RWPE2 (cell line): ENCODE data around the gene MUC22.
"Not testable (repeated sequence)": the region's sequence is repeated elsewhere in the genome, so short reads cannot be mapped to it uniquely, and the experiment has no call there.

ENCODE experiments used
- ATAC-seq: fragments of 200-7000 bp; cut with Tn5 transposase; 3 replicates; pipeline ENCODE4 v1.9.1; 2021; ENCODE audit warnings: low read depth
- DNase-seq: peaks from one replicate; pipeline ENCODE4 v3.0.0-alpha.2; 2020; ENCODE audit warnings: low spot score
- H3K27ac ChIP-seq: fragments of 450-650 bp; 2 replicates; pipeline ENCODE4 v1.5.1; 2017; ENCODE audit warnings: mild to moderate bottlenecking; ENCODE audit not compliant: poor library complexity, severe bottlenecking
- H3K27me3 ChIP-seq: fragments of 250-450 bp; sonication (Bioruptor Pico); 2 replicates; pipeline ENCODE4 v1.5.1; 2021; ENCODE audit warnings: mild to moderate bottlenecking, moderate library complexity; ENCODE audit not compliant: insufficient read depth, poor library complexity, severe bottlenecking
- H3K36me3 ChIP-seq: fragments of 250-450 bp; sonication (Bioruptor Pico); 2 replicates; pipeline ENCODE4 v1.5.1; 2020; ENCODE audit warnings: low read depth, mild to moderate bottlenecking, moderate library complexity
- H3K4me1 ChIP-seq: fragments of 250-450 bp; sonication (Bioruptor Pico); 2 replicates; pipeline ENCODE4 v1.5.1; 2021; ENCODE audit warnings: mild to moderate bottlenecking, moderate library complexity; ENCODE audit not compliant: insufficient read depth, poor library complexity, severe bottlenecking
- H3K4me3 ChIP-seq: fragments of 250-450 bp; sonication (Bioruptor Pico); 2 replicates; pipeline ENCODE4 v1.5.1; 2021; ENCODE audit warnings: mild to moderate bottlenecking, moderate library complexity; ENCODE audit not compliant: severe bottlenecking
- H3K9me3 ChIP-seq: fragments of 250-450 bp; sonication (Bioruptor Pico); 2 replicates; pipeline ENCODE4 v1.5.1; 2021; ENCODE audit warnings: mild to moderate bottlenecking, moderate library complexity; ENCODE audit not compliant: severe bottlenecking
- TF ChIP-seq, protein P1 (sequence below): fragments of 450-650 bp; IDR thresholded peaks from one replicate; pipeline ENCODE4 v1.5.1; 2017; ENCODE audit warnings: mild to moderate bottlenecking, moderate library complexity; ENCODE audit not compliant: poor library complexity, severe bottlenecking

Gene MUC22

DNA sequence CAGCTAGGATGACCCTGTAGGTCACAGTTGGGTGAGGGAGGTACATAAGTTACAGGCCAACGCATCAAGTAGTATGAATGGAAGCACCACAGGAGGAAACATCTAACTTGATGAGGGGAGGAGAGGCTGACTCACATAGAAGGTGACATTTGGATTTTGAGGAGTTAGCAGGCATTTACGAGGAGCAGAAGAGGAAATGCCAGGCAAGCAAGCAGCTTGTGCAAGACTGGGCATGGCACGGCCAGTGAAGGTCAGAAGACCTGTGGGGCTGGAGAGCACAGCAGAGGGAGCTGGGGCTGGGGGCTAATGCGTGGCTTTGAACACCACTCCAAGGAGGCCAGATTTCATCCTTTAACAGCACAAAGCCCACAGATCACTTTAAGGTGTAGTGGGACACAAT lies 37.8 kb downstream of the MUC22 start:
- H3K27ac ChIP-seq: peak overlapping the region; percentile 32
- H3K4me3 ChIP-seq: no peak overlapping the region
- no peak for DNase-seq
- no peaks in the 10 kb centered on the region for H3K9me3 ChIP-seq
- H3K4me1 ChIP-seq: peaks cover 9% of the 10 kb centered on the region
- H3K27me3 ChIP-seq: no peaks in the 10 kb centered on the region
- H3K36me3 ChIP-seq: no peaks in the 10 kb centered on the region
- TF ChIP-seq, protein P1, sequence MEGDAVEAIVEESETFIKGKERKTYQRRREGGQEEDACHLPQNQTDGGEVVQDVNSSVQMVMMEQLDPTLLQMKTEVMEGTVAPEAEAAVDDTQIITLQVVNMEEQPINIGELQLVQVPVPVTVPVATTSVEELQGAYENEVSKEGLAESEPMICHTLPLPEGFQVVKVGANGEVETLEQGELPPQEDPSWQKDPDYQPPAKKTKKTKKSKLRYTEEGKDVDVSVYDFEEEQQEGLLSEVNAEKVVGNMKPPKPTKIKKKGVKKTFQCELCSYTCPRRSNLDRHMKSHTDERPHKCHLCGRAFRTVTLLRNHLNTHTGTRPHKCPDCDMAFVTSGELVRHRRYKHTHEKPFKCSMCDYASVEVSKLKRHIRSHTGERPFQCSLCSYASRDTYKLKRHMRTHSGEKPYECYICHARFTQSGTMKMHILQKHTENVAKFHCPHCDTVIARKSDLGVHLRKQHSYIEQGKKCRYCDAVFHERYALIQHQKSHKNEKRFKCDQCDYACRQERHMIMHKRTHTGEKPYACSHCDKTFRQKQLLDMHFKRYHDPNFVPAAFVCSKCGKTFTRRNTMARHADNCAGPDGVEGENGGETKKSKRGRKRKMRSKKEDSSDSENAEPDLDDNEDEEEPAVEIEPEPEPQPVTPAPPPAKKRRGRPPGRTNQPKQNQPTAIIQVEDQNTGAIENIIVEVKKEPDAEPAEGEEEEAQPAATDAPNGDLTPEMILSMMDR: no peak
- peak; percentile 68 for ATAC-seq

DNA sequence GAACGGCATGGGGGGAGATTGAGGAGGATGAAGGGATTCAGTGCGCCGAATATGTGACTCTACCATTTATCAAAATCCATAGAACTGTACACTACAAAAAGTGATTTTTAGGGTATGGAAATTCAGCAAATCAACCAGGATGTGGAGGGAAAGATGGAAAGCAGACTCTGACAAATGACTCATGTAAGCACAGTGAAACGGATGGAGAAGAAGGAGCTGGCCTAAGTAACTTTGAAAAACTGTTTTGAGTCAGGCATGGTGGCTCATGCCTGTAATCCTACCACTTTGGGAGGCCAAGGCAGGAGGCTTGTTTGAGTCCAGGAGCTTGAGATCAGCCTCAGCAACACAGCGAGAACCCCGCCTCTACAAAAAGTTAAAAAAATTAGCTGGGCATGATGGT lies 39.2 kb downstream of the MUC22 start:
- TF ChIP-seq, protein P1: no peak

DNA sequence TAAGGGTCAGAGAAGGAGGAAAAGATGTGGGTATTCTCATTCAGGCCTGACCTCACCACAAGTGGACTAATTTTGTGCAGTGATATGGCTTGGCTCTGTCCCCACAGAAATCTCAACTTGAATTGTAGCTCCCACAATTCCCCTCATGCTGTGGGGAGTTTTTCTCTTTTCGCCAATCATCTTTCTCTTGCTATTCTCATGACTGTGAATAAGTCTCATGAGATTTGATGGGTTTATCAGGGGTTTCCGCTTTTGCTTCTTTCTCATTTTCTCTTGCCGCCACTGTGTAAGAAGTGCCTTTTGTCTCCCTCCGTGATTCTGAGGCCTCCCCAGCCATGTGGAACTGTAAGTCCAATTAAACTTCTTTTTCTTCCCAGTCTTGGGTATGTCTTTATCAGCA lies 42.9 kb downstream of the MUC22 start:
- H3K4me1 ChIP-seq: peaks cover 27% of the 10 kb centered on the region
- not testable (repeated sequence) for H3K36me3 ChIP-seq, H3K27me3 ChIP-seq, H3K27ac ChIP-seq, H3K4me3 ChIP-seq, H3K9me3 ChIP-seq, DNase-seq, ATAC-seq

More for the DNA sequence above, 39.2 kb downstream of the MUC22 start:
- Histone ChIP-seq H3K4me1 (peaks cover 9% of the 10 kb centered on the region), H3K4me3 (no peak overlapping the region), H3K27ac (no peak overlapping the region), H3K9me3 (no peaks in the 10 kb centered on the region), H3K27me3 (no peaks in the 10 kb centered on the region), H3K36me3 (no peaks in the 10 kb centered on the region)
- DNase-seq (no peak), ATAC-seq (no peak)

DNA sequence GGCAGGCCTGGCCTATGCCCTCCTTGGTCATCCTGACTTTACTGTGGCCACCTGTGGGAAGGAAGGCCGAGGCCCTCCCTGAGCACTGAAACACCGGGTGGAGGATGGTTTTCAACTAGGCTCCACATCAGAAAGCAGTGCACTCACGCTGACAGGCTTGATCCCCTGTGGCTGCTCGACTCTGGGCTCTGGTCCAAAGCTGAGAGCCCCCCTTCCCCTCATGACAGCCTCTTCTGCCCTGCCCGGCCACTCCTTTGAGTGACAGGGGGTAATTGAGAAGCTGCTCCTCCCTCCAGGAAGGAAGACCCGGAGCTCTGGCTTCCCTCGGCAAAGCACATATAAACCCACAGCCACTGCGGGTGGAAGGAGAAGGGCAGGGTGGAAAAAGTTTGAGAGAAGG lies 43.6 kb downstream of the MUC22 start:
- Histone ChIP-seq H3K36me3 (no peaks in the 10 kb centered on the region), H3K4me1 (peaks cover 30% of the 10 kb centered on the region), H3K27me3 (no peaks in the 10 kb centered on the region), H3K27ac (no peak overlapping the region), H3K4me3 (no peak overlapping the region), H3K9me3 (no peaks in the 10 kb centered on the region)
- TF ChIP-seq, protein P1: no peak
- ATAC-seq: no peak
- DNase-seq: no peak

DNA sequence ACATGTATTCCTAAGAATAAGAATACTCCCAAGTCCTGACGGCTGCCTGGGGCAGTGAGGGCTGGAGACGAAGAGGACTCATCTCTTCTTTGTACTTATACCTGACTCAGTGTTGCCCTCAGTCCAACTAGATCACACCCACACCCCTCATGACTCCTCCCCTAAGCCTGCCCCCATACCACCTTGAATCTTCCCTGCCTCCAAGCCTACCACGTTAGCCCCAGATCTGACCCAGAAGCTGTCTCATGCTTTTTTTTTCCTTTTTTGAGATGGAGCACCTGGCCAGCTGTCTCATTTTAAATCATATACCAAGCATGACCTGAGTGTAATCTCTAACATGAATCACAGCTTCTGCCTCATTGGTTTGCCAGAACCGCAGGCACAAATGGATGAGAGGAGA lies 45.2 kb downstream of the MUC22 start:
- Histone ChIP-seq H3K27me3 (no peaks in the 10 kb centered on the region), H3K36me3 (no peaks in the 10 kb centered on the region), H3K4me3 (no peak overlapping the region), H3K4me1 (peaks cover 41% of the 10 kb centered on the region), H3K27ac (peak overlapping the region; percentile 96), H3K9me3 (no peaks in the 10 kb centered on the region)
- ATAC-seq (peak; percentile 64), DNase-seq (no peak)
- TF ChIP-seq, protein P1: no peak
